HCT116 (cell line): ENCODE measurements around the gene KRTAP19-4.

Experiments
- EZH2 ChIP-seq: fragments of 200-600 bp; sonication (generic); IDR thresholded peaks from 2 replicates; pipeline ENCODE4 v1.6.1; 2017; ENCODE audit warnings: antibody characterized with exemption, mixed run types
- RAD21 ChIP-seq: IDR thresholded peaks from 2 replicates; pipeline ENCODE4 v1.6.1; 2012; ENCODE audit warnings: low read depth, mild to moderate bottlenecking
- TF ChIP-seq, protein P1 (sequence below): IDR thresholded peaks from 2 replicates; pipeline ENCODE4 v1.6.1; 2012

DNA sequence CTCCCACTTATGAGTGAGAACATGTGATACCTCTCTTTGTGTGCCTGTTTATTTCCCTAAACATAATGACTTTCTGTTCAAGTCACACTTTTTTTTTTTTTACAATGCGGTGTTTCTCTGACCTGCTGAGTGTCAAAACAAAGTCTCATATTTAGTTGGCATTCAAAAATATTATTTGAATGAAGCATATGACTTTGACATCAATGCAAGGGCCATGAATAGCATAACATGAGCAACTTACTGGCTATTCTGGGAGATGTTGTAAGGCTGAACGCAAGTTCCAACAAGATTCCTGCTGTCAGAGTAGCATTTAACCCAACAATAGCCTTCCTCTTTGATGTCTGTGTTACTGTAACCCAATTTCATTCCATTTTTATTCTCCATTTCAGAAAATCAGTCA lies 14.8 kb downstream of the KRTAP19-4 start:
- no peak for TF ChIP-seq RAD21
- TF ChIP-seq, protein P1, sequence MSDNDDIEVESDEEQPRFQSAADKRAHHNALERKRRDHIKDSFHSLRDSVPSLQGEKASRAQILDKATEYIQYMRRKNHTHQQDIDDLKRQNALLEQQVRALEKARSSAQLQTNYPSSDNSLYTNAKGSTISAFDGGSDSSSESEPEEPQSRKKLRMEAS: no peak
- TF ChIP-seq EZH2: no peak
